Cerebellar cortex (tissue), 1 donor: Measurements from ENCODE around the gene CAPN13.

Source experiments
- DNase-seq: peaks from one replicate; pipeline ENCODE4 v3.0.0-alpha.2; 2015; ENCODE audit warnings: low spot score

Gene CAPN13

DNA sequence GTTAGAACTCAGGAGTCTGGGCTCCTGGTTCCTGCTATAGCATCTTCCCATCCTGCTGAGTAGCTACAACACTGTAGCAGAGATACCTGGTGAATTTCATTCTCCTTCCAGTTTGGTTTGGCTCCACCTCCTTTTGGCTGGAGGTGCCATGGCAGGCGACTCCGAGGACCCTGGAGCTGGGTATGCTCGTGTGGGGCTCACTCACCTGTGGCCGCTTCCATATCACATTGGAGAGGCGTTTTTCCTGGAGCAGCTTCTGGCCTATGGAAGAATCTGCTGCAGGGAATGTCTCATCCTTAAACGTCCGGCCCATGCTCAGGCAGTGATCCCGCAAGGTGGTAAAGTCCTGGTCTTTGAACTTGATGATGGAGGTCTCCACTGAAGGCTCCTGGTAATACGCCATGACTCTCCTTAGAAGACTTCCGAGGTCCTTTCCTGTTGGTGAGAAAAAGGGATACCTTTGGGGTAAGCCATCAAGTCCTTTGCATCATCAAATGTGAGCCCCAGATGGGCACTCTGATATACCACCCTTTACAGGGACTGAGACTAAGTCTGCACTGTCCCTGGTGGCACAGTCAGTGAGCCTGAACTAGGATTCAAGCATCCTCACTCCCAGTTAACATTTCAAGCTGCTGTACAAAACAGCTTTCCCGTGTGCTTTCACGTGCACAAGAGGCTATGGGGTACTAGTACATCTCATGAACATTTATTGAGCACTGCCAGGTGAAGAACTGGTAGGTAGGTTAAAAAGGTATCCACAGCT lies 20.1 kb downstream of the CAPN13 start:
- no peak for DNase-seq

DNA sequence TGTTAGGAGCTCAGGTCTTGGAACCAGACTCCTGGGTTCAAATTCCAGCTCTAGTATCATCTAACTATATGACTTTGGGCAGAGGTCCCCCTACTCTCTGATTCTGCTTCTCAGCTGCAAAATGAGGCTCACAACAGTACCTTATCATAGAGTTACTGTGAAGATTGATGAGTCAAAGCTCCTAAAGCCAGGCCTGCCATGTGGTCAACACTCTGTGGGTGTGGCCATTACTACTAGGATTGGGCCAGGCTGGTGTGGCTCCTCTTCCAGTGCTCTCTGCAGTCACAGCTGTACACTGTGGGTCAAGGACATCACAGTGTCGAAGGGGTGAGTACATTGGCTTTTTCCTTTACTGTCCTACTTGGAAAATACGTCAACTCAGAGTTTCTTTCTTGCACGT lies 22.6 kb downstream of the CAPN13 start:
- DNase-seq, result no peak

DNA sequence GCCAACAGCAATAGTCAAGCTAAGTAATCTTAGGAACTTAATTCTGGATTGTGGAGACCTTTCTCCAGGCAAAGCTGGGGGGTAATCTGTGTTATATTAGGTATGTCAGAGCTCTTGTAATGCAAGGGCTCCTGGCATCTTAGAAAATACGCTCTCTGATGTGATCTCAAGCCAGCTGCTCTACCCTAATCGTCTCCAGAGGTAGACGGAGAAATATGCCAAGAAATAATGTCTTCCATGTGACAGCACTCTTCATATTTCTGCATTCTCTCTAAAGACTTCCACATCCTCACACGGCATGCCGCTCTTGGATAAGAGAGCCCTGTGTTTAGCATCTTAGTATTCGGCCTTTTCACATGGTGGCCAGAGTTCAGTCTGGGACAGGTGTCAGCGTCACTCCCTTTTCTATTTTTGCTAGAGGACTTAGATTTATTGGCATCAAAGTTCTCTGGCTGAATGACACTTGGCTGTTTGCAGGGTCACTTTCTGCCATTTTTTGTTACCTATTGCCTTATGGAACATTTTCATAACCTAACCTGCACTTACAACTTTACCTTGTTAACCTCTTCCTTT lies 25.2 kb downstream of the CAPN13 start:
- no peak for DNase-seq

DNA sequence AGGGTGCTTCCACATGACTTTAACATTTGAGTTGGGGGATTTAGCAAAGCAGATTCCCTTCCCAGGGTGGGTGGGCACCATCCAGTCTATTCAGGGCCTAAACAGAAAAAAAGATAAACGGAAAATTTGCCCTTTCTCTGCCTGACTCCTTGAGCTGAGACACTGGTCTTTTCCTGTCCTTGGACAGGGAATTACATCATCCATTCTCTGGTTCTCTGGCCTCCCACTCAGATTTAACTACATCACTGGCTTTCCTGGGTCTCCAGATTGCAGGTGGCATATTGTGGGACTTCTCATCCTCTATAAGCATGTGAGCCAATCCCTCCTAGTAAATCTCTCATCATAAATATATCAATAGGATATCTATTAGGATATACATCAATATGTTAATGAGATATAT lies 25.8 kb downstream of the CAPN13 start:
- DNase-seq, result no peak

DNA sequence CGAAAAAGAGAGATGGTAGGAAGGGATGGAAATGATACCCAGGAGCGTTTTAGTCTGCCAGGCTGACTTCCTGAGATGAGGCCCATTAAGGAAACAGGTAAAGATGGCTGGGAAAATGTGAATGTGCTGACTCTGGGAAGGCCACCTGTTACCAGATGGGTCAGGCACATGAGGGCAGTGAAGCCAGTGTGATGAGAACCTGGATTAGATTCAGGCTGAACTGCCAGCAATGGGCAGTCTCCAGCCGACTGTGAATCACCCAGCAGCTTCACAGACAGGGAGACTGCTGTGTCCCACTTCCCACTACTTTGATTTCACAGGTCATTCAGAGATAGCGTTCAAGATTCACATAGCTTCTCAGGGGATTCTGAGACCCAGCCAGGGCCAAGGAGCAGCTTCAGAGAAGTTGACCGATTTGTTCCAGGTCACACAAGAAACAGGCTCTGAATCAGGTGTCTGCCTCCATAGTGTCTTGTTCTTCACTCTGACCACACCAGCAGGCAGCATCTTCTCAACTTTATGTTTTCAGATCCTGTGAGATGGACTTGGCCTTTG lies 26.4 kb downstream of the CAPN13 start:
- DNase-seq, result no peak

DNA sequence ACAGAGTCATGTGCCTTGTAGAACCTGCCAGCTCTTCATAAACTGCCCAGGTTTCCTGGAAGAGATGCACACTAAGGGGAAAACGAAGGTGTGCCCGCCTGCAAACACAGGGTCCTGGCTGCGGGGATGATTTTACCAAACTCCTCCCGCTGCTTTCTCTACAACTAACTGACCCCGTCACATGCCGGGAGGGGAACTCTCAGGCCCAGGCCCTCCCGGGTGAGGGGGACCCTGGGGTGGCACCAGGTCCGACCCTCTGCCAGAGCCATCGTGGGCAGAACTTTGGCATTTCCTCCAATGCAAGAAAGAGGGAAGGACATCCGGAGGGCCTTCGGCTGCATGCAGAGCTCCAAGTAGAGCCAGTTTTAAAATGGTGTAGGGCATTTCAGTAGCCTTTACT lies 28.6 kb downstream of the CAPN13 start:
- no peak for DNase-seq

DNA sequence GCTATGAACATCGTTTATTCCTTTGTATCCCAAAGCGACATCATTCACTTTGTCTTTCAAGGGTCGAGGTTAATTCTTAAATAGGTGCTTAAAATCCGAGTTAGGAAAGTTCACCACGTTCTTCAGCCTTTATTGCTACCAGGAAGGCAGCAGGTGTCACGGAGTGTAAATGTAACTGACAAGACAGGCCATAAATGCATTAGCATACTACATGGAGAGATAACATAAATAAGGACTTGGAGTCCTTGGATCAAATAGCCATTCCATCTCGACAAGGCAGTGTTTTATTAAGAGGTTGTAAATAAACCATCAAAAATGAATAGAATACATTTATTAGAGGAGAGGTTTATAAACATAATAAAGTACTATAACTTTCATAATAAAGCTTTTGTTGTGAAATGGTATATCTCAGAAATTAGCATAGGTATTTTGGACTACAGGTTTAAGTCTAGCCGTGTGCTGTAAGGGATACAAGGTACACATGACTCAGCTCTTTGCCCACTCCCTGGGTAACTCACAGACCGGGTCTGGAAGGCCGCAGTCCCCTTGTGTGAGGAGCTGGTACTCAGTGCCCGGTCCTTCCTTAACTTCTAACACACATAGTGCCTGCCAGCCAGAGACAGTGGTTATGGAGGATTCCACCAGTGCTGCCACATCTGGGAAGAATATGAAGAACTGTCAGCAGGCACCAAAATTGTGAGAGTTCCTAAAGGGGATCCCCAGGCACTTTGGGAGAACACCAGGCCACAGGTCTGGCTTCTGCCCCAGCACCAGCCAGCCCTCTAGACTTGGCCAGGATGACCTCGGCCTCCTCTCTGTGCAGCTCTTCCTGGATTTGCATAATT lies 29.4 kb downstream of the CAPN13 start:
- DNase-seq, result no peak

DNA sequence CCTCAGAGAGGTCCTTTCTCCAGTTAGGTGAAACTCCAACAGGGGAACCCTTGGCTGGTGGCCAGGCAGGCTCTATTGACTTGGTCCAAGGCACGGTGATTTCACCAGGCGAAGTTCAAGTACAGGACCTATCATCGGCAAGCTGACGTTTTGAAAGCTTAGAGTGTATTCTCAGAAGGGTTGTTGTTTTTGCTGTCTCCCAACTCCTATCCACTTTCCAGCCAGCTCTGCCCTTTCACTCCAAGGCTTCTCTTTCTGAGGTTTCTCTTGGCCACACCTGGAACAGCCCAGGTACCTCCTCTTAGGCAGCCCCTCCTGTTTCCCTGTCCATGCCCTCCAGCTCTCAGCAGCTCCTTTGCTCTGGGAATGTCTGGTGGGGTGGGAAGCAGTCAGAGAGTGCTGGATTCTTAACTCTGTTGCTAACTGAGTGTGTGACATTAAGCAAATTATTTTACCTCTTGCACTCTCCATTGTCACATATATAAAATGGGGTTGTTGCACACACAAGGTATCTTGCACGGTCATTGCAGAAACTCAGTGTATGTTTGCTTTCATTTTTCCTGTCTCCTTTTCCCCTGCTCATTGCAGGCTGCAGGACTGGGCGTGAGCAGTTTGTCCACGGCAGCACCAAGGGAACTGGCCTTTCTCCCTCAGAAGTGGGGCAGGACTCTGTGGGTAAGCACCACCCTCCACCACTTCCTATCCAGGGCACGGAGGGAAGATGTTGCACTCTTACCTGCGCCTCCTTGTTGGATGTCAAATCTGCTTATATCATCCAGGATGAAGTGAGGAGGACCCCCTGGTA lies 30.2 kb downstream of the CAPN13 start:
- no peak for DNase-seq

DNA sequence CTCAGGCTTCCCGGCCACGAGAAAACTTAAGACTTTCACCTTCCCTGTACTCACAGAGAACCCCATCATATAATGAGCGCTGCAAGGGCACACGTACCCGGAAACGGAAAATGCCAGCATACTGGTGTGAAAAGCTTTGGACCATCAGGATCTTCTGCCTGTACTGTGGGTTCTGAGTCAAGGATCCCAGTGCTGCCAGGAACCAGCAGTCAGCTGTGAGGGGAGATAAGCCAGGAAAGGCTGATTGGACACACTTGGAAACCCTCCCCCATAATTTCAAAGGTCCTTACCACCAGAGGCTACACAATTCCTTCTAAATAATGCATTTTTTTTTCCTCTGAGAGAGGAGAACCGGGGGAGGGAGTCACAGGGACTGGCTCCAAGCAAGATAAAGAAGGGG lies 31.4 kb downstream of the CAPN13 start:
- DNase-seq, result no peak

DNA sequence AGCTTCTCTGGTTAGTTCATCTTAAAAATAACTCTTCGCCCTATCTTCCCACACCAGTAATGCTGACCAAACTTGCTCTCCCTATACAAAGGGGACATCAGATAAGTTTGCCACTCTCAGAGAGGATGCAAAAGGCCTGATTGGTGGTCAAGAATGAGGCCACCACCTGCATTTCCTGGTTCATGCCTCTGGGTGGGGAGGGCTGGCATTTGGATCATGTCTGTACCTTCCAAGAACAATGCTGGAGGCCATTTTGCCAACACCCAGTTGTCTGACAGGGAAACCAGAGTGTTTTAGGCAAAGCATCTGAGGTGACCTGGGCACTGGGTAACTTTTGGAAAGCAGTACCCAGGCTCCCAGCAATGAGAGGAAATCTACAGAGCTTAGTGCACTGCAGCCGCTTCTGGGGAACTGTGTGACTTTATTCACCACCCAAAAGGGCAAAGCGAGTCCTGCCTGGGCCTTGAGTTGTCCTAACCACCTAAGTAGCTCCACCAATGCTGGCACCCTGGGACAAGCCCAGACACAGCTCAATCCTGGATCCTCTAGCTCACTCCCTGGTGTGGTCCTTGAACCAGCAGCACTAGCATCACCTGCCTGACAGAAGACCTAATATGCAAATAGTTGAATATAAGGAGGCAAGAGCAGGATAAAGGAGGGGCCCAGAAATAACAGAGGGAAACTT lies 35.1 kb downstream of the CAPN13 start:
- no peak for DNase-seq

DNA sequence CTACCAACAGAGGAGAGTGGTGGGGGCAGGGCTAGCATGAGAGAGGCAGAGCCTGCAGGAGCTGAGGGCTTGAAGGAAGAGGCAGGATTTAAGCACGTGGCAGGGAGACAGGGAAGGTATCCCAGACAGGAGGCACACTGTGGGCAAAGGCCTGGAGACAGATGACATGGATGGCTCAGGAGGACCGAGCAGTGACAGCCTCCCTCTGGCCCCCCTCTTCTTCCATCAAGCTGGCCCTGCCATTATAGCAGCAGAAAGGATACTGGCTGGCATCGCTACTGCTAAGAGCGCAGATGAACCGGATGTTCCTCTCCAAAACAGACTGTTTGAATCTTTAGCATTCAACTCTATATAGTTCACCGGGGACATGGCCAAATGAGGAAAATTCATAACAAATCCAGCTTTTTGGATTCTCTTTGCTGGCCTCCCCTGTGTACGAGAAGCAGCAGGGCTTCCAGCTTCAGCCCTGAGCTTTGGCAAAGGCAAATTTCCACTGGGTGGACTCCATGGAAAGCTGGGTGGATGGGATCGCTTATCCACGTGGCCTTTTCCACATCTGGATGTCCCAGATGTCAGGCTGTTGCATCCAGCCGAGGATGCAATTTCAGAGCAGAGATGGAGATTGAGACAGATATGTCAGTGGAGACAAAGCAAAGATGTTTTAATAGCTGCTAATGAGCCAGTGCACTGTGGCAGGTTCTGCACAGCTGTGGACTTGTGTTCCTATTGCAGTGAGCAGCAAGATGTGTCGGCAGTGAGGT lies 36.2 kb downstream of the CAPN13 start:
- no peak for DNase-seq

DNA sequence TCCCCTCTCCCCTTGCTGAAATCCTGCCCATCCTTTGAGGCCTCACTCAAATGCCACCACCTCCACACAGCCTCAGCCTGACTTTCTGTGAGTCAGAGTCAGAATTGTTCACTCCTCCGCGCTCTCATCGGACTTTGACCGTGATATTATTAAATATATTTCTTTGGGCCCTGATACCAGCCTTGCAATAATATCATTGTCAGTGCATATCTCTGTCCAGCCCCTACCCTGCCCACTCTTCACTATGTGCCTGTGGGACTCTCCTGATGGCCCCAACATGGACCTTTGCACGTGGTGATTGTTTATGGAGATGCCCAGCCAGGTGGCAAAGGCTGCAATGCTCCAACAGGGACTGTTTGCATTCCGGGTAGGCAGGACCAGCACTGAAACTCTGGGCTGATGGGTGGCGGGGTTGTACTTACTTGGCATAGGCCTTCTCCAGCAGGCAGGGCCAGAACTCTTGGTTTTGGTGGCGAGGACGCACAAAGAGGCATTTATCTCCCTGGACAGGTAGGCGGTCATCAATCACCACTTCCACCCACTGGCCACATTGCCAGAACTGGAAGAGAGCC lies 37.3 kb downstream of the CAPN13 start:
- no peak for DNase-seq

DNA sequence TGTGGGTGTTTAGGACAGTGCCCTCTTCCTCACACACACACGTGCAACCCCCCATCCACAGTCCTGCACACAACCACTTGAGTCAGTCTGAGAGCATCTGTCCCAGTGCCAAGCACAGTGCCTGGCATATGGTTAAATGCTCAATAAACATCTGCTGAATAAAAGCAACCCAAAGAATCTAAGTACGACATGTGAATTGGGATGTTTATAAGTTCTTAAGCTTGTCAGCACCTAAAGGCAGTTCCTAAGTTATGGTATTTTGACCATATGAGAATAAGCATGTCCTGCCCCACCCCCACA lies 37.8 kb downstream of the CAPN13 start:
- no peak for DNase-seq

DNA sequence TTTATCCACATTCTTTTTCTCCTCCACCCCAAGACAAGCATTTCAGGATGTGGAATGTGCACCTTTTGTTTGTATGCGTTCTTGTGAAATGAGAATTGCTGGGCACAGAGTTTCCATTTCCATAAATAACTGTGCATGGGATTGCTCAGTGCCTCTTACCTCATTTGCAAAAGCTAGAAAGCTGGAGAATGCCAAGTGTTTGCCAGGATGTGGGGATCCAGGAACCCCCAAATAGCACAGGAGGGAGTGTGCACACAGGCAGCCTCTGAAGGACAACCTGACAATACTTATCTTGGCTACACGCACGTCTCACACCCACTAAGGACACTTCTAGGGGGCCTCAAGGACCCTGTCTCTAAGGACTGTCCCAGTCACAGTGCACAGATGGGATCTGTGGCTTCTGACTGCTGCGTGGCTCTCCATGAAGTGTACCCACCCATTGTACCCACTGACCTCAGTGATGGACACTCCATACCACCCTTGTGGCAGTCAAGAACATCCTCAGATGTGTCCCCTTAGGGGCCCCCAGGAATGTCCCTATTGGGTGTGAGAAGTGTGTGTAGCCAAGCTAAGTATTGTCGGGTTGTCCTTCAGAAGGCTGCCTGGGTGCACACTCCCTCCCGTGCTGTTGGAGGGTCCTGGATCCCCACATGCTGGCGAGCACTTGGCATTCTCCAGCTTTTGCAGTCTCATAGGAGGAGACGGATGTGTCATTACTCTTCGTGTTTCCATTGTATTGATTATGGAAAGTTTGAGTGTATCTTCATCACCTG lies 38.4 kb downstream of the CAPN13 start:
- DNase-seq, result no peak

DNA sequence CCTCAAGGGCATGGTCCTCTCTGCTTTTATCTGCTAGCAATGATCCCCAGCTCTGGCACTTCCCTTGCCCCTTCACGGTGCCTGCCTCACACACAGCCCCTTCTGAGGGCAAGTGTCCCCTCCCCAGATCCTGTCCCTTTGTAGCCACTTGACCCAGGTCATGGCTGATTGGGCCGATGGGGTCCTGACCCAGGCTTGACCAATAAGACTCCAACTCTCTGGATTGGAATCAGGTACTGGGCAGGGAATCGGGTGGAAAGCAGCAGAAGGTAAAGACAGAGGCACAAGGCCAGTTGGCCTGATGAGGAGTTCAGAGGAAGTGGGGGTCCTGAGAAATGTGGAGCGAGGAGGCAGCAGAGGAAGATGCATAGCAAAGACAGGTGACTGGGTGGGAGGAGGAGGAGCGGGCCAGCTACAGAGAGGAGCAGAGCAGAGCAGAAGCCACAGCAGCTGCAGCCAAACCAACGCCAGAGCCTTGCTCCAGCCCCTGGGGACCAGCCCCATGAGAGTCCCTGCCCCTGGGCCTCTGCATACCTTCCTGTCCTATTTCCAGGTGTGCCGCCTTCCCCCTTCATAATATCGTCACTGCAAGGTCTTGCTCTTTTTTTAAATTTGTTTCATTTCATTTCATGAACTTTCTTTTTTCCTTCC lies 39.1 kb downstream of the CAPN13 start:
- no peak for DNase-seq

DNA sequence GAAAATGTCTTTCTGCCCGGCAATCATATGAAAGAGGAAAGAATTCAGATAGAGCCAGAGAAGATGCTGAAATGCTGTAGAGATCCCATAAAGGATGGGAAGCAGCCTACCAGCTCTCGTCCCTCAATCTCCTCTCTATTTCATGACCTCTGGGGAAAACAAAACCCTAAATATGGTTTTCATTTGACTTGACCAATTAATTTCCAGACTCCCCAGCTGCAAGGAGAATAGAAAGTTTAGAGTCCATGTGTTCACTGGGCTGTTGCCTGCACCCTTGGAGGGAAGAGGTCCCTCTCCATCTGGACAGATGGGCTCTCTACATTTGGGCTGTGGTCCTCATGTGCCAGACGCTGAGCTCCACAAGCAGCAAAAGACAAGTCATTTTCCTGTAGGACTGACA lies 40.6 kb downstream of the CAPN13 start:
- no peak for DNase-seq

DNA sequence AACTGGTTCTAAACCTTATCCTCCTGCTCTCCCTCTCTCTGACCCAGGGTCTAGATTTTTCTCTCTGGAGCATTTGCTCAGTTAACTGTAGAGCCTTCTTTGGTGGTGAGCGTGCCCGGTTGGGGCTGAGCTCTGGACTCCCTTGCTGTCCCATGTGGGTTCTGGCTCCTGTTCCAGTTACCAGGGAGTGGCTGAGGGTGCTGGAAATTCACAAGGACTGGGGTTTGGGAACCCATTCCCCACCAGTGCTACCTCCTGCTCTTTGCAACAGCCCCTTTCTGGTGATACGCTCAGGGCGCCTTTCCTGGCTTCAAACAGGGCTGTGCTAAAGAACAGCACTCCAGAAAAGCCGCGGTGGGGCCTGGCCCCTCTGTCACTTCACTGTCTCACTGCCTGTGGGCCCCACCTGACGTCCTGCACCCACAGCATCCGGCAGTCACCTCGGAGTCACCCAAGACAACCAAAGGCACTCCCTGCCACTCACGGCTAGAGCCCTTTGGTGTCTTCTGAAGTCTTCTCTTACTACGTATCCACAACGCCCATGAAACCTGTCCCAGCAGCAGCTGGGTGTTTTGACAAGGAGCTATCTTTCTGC lies 41.3 kb downstream of the CAPN13 start:
- no peak for DNase-seq

DNA sequence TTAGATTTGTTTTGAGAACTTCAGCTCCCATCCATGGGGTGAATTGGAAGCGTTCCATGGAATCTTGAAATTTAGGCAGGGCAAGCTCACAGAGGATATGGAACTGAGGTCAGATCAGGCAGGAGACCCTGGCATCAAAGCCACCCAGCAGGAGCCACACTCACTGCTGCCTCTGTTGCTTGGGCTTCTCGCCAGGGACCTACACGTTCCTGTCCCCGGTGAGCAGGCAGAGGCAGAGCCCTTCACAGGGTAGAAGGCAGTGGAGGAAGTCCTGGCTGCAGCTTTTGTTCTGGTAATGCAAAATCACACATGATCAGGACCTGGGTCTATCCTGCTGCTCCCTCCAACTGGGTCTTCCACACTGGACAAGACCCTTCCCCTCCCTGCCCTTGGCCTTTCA lies 42.1 kb downstream of the CAPN13 start:
- no peak for DNase-seq
